GM23338 (cell line): Measurements from ENCODE around the gene DAP3. TPM values are rescaled to one million over a fixed set of nuclear protein-coding genes. Genes with fewer than 3 reads are reported as not detected.
"Not testable (repeated sequence)": the region's sequence is repeated elsewhere in the genome, so short reads cannot be mapped to it uniquely, and the experiment has no call there.

Experiments
- ATAC-seq: fragments of 200-7000 bp; cut with Tn5 transposase; 3 replicates; pipeline ENCODE4 v1.9.1; 2020
- DNase-seq: peaks from one replicate; pipeline ENCODE4 v3.0.0-alpha.2; 2015; ENCODE audit warnings: low spot score
- H2AFZ ChIP-seq: fragments of 200-600 bp; sonication (generic); 2 replicates; pipeline ENCODE4 v1.8.0; 2016; ENCODE audit warnings: antibody characterized with exemption, mild to moderate bottlenecking, moderate library complexity
- H3F3A ChIP-seq: fragments of 200-600 bp; sonication (generic); replicated peaks from 2 replicates; pipeline ENCODE4 v1.8.0; 2017; ENCODE audit warnings: antibody characterized with exemption, mixed run types, low read depth
- H3K27ac ChIP-seq: fragments of 200-600 bp; sonication (generic); 2 replicates; pipeline ENCODE4 v1.6.1; 2016; ENCODE audit warnings: low read depth
- H3K27me3 ChIP-seq: fragments of 200-600 bp; sonication (generic); 2 replicates; pipeline ENCODE4 v1.8.0; 2016; ENCODE audit warnings: mild to moderate bottlenecking, mixed run types, moderate library complexity; ENCODE audit not compliant: insufficient read depth
- H3K36me3 ChIP-seq: fragments of 200-600 bp; sonication (generic); 2 replicates; pipeline ENCODE4 v1.8.0; 2016; ENCODE audit warnings: mild to moderate bottlenecking; ENCODE audit not compliant: insufficient read depth
- H3K4me1 ChIP-seq: fragments of 200-600 bp; sonication (generic); 2 replicates; pipeline ENCODE4 v1.8.0; 2016; ENCODE audit warnings: mild to moderate bottlenecking, moderate library complexity; ENCODE audit not compliant: insufficient read depth
- H3K4me2 ChIP-seq: fragments of 200-600 bp; sonication (generic); 2 replicates; pipeline ENCODE4 v1.7.1; 2017; ENCODE audit warnings: mixed run types
- H3K4me3 ChIP-seq: fragments of 200-600 bp; sonication (generic); 2 replicates; pipeline ENCODE4 v1.6.1; 2016; ENCODE audit warnings: mixed run types
- H3K79me2 ChIP-seq: fragments of 200-600 bp; sonication (generic); replicated peaks from 2 replicates; pipeline ENCODE4 v1.8.0; 2017; ENCODE audit warnings: mild to moderate bottlenecking; ENCODE audit not compliant: insufficient read depth
- H3K9me2 ChIP-seq: fragments of 200-600 bp; sonication (generic); 2 replicates; pipeline ENCODE4 v1.8.0; 2017; ENCODE audit not compliant: insufficient read depth
- H4K20me1 ChIP-seq: fragments of 200-600 bp; sonication (generic); replicated peaks from 2 replicates; pipeline ENCODE4 v1.8.0; 2017; ENCODE audit warnings: mild to moderate bottlenecking; ENCODE audit not compliant: insufficient read depth
- H3K27ac Mint-ChIP-seq: 2 replicates; pipeline ENCODE4 v1.8.0; 2020; ENCODE audit warnings: inconsistent platforms, mild to moderate bottlenecking, moderate library complexity, mixed read lengths
- H3K27me3 Mint-ChIP-seq: 3 replicates; pipeline ENCODE4 v1.8.0; 2022; ENCODE audit warnings: low read depth, mild to moderate bottlenecking, moderate library complexity, mixed read lengths, inconsistent platforms; ENCODE audit not compliant: insufficient read depth, poor library complexity
- H3K36me3 Mint-ChIP-seq: 3 replicates; pipeline ENCODE4 v1.8.0; 2021; ENCODE audit warnings: low read depth, mild to moderate bottlenecking, inconsistent platforms, moderate library complexity, mixed read lengths
- H3K4me1 Mint-ChIP-seq: 3 replicates; pipeline ENCODE4 v1.8.0; 2020; ENCODE audit warnings: mild to moderate bottlenecking, inconsistent platforms, mixed read lengths
- H3K4me3 Mint-ChIP-seq: 3 replicates; pipeline ENCODE4 v1.8.0; 2021; ENCODE audit warnings: moderate library complexity, mild to moderate bottlenecking, inconsistent platforms, mixed read lengths
- H3K9me3 Mint-ChIP-seq: 3 replicates; pipeline ENCODE4 v1.8.0; 2020; ENCODE audit warnings: moderate library complexity, mild to moderate bottlenecking, inconsistent platforms, mixed read lengths
- CREB1 ChIP-seq: fragments of 250-450 bp; sonication (Bioruptor Pico); IDR thresholded peaks from 2 replicates; pipeline ENCODE4 v1.5.0; 2020; ENCODE audit warnings: low read depth, mild to moderate bottlenecking, moderate library complexity
- CTCF ChIP-seq, 2 experiments: fragments of 200-600 bp in 1 of 2; sonication (generic) in 1 of 2; conservative IDR thresholded peaks; 2 replicates each; pipeline versions ENCODE4 v1.5.1 to v1.6.1; 2016 to 2017; ENCODE audit warnings: antibody characterized with exemption in 2 of 2, low read depth in 2 of 2, mild to moderate bottlenecking in 2 of 2, moderate library complexity in 1 of 2
- EZH2 ChIP-seq: fragments of 200-600 bp; sonication (generic); IDR thresholded peaks from one replicate; pipeline ENCODE4 v1.8.0; 2017; ENCODE audit warnings: antibody characterized with exemption, mild to moderate bottlenecking, low read depth; ENCODE audit not compliant: unreplicated experiment
- JUNB ChIP-seq: IDR thresholded peaks from one replicate; pipeline ENCODE4 v1.6.1; 2016; ENCODE audit warnings: antibody characterized with exemption; ENCODE audit not compliant: unreplicated experiment
- NANOG ChIP-seq: IDR thresholded peaks from 2 replicates; pipeline ENCODE4 v1.6.1; 2016; ENCODE audit warnings: antibody characterized with exemption, borderline replicate concordance
- POLR2AphosphoS5 ChIP-seq: IDR thresholded peaks from 2 replicates; pipeline ENCODE4 v1.6.1; 2016; ENCODE audit warnings: antibody characterized with exemption, low read depth
- STAT1 ChIP-seq: IDR thresholded peaks from one replicate; pipeline ENCODE4 v1.6.1; 2016; ENCODE audit warnings: antibody characterized with exemption; ENCODE audit not compliant: unreplicated experiment
- ZNF462 ChIP-seq: fragments of 250-450 bp; sonication (Bioruptor Pico); IDR thresholded peaks from 2 replicates; pipeline ENCODE4 v1.5.0; 2020; ENCODE audit warnings: mild to moderate bottlenecking, moderate library complexity
- polyA plus RNA-seq: library from polyadenylated mRNA; unstranded; fragments of >200 nt; fragmentation: Nextera tagmentation; extraction: Ambion mirVana; gene quantifications from 2 replicates; pipeline ENCODE4 v1.2.1, GENCODE V29; 2016
- total RNA-seq: library from RNA; depleted of rRNA; stranded (reverse); fragments of >200 nt; shearing (Covaris generic); gene quantifications from 2 replicates; pipeline ENCODE4 v1.2.3, GENCODE V29; 2014

DAP3 gene
- total and polyA plus RNA-seq, 2 experiments from 2014 or later: 89.8 to 90.1 TPM

- H3K79me2 ChIP-seq: peaks cover 59% of the 10 kb centered on the region
- H3K4me3 Mint-ChIP-seq, H3K4me1 ChIP-seq, H3K9me2 ChIP-seq, DNase-seq, H3K4me3 ChIP-seq, H3K27ac Mint-ChIP-seq, H3K4me1 Mint-ChIP-seq, H3F3A ChIP-seq, H3K4me2 ChIP-seq, H3K27ac ChIP-seq, H3K27me3 Mint-ChIP-seq, H2AFZ ChIP-seq, H3K27me3 ChIP-seq, H3K9me3 Mint-ChIP-seq, ATAC-seq: not testable (repeated sequence)
- H4K20me1 ChIP-seq: peaks cover 36% of the 10 kb centered on the region
- peaks cover 37% of the 10 kb centered on the region for H3K36me3 ChIP-seq
- peaks cover 54% of the 10 kb centered on the region for H3K36me3 Mint-ChIP-seq
Observed at GRCh38 chr1:155678992-155679391, 9.9 kb upstream of the DAP3 start.

- 0 out of 3 replicates have a peak, but pooled peaks cover 5% of the 10 kb centered on the region for H3K4me1 Mint-ChIP-seq
- Histone ChIP-seq H3K27me3 (no peaks in the 10 kb centered on the region), H3K79me2 (peaks cover 75% of the 10 kb centered on the region), H2AFZ (no peak overlapping the region), H3K36me3 (peaks cover 29% of the 10 kb centered on the region; the same call in 1 of the 2 replicates), H3K4me1 (no peaks in the 10 kb centered on the region), H4K20me1 (peaks cover 49% of the 10 kb centered on the region), H3K4me3 (no peak overlapping the region), H3K9me2 (no peaks in the 10 kb centered on the region), H3F3A (0 out of 2 replicates have a peak, but pooled peaks cover 6% of the 10 kb centered on the region), H3K27ac (no peak overlapping the region), H3K4me2 (no peak overlapping the region)
- H3K9me3 Mint-ChIP-seq: no peaks in the 10 kb centered on the region
- H3K27me3 Mint-ChIP-seq: no peaks in the 10 kb centered on the region
- TF ChIP-seq NANOG: no peak
- TF ChIP-seq JUNB: no peak
- TF ChIP-seq POLR2AphosphoS5: no peak
- no peak for TF ChIP-seq EZH2
- TF ChIP-seq CTCF (conservative IDR thresholded peaks at IDR 0.05; ENCODE audit: low read depth in 2 of 2): no peak
- no peak for TF ChIP-seq ZNF462
- no peak for TF ChIP-seq STAT1
- TF ChIP-seq CREB1 (CRISPR knock-in tag): no peak
- ATAC-seq: no peak
- H3K27ac Mint-ChIP-seq: no peak overlapping the region
- peaks cover 41% of the 10 kb centered on the region for H3K36me3 Mint-ChIP-seq
- no peak overlapping the region for H3K4me3 Mint-ChIP-seq
- DNase-seq: no peak
Observed at GRCh38 chr1:155680531-155680930, 8.4 kb upstream of the DAP3 start.
